ENCODE data around the gene TBC1D22A. TPM values are rescaled to one million over a fixed set of nuclear protein-coding genes. Genes with fewer than 3 reads are reported as not detected.

The TBC1D22A gene
- total and polyA plus RNA-seq, 10 of the 15 experiments (the other 5 are each of a cell fraction or from before 2014, with no cell fraction given): 0.63 to 44.7 (median 27.4) TPM

DNA sequence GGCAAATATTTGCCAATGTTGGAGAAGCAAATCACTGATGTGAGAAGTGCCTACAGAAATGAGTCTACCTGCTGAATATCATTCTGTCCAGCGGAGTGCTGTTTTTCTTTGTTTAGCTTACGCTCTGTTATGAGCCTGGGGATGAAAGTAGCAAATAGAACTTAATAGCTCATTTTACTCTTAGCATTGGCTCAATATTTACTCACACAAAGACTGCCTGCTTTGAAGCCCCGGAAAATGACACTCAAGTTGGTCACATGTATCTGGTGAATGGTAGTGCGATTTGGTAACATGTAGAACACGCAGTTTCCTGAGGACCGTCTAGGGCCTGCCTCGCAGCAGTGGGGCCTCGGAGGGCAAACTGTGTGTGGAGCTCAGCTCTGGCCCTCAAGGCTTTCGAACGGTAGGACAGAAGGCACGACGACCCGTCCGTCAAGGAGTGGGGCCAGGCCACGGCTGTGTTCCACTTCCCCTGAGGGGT lies 38.9 kb downstream of the TBC1D22A start:
- ChIA-PET CTCF (interaction anchor here (0.5 to 9.0 kb wide), 10 partner anchors 16 to 1668 kb away, joined by 3 to 297 read pairs (median 19); partner anchors contain the start of gene TBC1D22A), SMC1A (ENCODE audit: uncharacterized antibody, unreplicated experiment) (interaction anchor here (0.7 to 6.6 kb wide), 7 partner anchors 16 to 44 kb away, joined by 3 to 100 read pairs (median 4); partner anchors contain the start of gene TBC1D22A), RAD21 (ENCODE audit: unreplicated experiment) (interaction anchor here (1.8 to 9.7 kb wide), 4 partner anchors 21 to 238 kb away, joined by 7 to 199 read pairs (median 21); partner anchors contain the start of gene TBC1D22A), POLR2A (interaction anchor here (1.1 kb wide), 1 partner anchor 42 kb away, joined by 5 read pairs; no protein-coding TSS in a partner anchor)
- WGBS (ENCODE audit: insufficient coverage, insufficient replicate concordance, low lambda C conversion rate, missing lambda C conversion rate): 92% methylated on average over 14 of the region's 15 CpGs
- no peaks in the 10 kb centered on the region for H4K20me1 ChIP-seq (ENCODE audit: control insufficient read depth, insufficient read depth)
- no peak overlapping the region for H3K9ac ChIP-seq (ENCODE audit: control insufficient read depth, insufficient read depth, low read length)
- H2AFZ ChIP-seq (ENCODE audit: control insufficient read depth, low read depth, low read length): no peak overlapping the region
- H3K79me2 ChIP-seq (ENCODE audit: control insufficient read depth, insufficient read depth, low read length): peaks cover 7% of the 10 kb centered on the region
- no peaks in the 10 kb centered on the region; the same call in 1 of the 2 replicates for H3K4me1 ChIP-seq (ENCODE audit: control insufficient read depth, insufficient read depth, low read length)
- H3K9me3 ChIP-seq (replicated peaks; ENCODE audit: control insufficient read depth, insufficient read depth, low read length): no peaks in the 10 kb centered on the region
- intact Hi-C loops (cut with micrococcal nuclease; ENCODE audit: unreplicated experiment) (no loop called here), in situ Hi-C loops (cut with MboI) (no loop called here)
- no peak overlapping the region for H3K27ac ChIP-seq (ENCODE audit: control insufficient read depth, insufficient read depth)
- no peak overlapping the region for H3K4me2 ChIP-seq (ENCODE audit: control insufficient read depth, insufficient read depth)
- no peak for DNase-seq (ENCODE audit: low read depth, low spot score)
- H3K4me3 ChIP-seq: no peak overlapping the region
- no peak for FAIRE-seq
- peaks cover 46 to 48% of the 10 kb centered on the region in 2 experiments for H3K36me3 ChIP-seq (ENCODE audit: control insufficient read depth in 2 of 2, insufficient read depth in 2 of 2, low read length in 1 of 2)
- ATAC-seq: no peak
- no peaks in the 10 kb centered on the region for H3K27me3 ChIP-seq (replicated peaks in 1 of 2; ENCODE audit: control insufficient read depth in 2 of 2, insufficient read depth in 2 of 2, low read length in 1 of 2)
- no TSS peak for BruUV-seq (replicated peaks)
- TF ChIP-seq, protein P1, sequence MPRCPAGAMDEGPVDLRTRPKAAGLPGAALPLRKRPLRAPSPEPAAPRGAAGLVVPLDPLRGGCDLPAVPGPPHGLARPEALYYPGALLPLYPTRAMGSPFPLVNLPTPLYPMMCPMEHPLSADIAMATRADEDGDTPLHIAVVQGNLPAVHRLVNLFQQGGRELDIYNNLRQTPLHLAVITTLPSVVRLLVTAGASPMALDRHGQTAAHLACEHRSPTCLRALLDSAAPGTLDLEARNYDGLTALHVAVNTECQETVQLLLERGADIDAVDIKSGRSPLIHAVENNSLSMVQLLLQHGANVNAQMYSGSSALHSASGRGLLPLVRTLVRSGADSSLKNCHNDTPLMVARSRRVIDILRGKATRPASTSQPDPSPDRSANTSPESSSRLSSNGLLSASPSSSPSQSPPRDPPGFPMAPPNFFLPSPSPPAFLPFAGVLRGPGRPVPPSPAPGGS (IDR thresholded peaks at IDR 0.05; ENCODE audit: borderline replicate concordance, insufficient read depth, low read depth, low read length, poor library complexity, severe bottlenecking): no peak
- TF ChIP-seq, protein P2, sequence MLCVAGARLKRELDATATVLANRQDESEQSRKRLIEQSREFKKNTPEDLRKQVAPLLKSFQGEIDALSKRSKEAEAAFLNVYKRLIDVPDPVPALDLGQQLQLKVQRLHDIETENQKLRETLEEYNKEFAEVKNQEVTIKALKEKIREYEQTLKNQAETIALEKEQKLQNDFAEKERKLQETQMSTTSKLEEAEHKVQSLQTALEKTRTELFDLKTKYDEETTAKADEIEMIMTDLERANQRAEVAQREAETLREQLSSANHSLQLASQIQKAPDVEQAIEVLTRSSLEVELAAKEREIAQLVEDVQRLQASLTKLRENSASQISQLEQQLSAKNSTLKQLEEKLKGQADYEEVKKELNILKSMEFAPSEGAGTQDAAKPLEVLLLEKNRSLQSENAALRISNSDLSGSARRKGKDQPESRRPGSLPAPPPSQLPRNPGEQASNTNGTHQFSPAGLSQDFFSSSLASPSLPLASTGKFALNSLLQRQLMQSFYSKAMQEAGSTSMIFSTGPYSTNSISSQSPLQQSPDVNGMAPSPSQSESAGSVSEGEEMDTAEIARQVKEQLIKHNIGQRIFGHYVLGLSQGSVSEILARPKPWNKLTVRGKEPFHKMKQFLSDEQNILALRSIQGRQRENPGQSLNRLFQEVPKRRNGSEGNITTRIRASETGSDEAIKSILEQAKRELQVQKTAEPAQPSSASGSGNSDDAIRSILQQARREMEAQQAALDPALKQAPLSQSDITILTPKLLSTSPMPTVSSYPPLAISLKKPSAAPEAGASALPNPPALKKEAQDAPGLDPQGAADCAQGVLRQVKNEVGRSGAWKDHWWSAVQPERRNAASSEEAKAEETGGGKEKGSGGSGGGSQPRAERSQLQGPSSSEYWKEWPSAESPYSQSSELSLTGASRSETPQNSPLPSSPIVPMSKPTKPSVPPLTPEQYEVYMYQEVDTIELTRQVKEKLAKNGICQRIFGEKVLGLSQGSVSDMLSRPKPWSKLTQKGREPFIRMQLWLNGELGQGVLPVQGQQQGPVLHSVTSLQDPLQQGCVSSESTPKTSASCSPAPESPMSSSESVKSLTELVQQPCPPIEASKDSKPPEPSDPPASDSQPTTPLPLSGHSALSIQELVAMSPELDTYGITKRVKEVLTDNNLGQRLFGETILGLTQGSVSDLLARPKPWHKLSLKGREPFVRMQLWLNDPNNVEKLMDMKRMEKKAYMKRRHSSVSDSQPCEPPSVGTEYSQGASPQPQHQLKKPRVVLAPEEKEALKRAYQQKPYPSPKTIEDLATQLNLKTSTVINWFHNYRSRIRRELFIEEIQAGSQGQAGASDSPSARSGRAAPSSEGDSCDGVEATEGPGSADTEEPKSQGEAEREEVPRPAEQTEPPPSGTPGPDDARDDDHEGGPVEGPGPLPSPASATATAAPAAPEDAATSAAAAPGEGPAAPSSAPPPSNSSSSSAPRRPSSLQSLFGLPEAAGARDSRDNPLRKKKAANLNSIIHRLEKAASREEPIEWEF (IDR thresholded peaks at IDR 0.05; ENCODE audit: insufficient replicate concordance, low read depth, low read length): no peak
- no peak for TF ChIP-seq SIX5 (IDR thresholded peaks at IDR 0.05; ENCODE audit: low read depth, low read length, severe bottlenecking)
- TF ChIP-seq, protein P3, sequence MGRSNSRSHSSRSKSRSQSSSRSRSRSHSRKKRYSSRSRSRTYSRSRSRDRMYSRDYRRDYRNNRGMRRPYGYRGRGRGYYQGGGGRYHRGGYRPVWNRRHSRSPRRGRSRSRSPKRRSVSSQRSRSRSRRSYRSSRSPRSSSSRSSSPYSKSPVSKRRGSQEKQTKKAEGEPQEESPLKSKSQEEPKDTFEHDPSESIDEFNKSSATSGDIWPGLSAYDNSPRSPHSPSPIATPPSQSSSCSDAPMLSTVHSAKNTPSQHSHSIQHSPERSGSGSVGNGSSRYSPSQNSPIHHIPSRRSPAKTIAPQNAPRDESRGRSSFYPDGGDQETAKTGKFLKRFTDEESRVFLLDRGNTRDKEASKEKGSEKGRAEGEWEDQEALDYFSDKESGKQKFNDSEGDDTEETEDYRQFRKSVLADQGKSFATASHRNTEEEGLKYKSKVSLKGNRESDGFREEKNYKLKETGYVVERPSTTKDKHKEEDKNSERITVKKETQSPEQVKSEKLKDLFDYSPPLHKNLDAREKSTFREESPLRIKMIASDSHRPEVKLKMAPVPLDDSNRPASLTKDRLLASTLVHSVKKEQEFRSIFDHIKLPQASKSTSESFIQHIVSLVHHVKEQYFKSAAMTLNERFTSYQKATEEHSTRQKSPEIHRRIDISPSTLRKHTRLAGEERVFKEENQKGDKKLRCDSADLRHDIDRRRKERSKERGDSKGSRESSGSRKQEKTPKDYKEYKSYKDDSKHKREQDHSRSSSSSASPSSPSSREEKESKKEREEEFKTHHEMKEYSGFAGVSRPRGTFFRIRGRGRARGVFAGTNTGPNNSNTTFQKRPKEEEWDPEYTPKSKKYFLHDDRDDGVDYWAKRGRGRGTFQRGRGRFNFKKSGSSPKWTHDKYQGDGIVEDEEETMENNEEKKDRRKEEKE (IDR thresholded peaks at IDR 0.05): no peak
- no peak for TF ChIP-seq CREB1 (IDR thresholded peaks at IDR 0.05; ENCODE audit: low read depth)
- TF ChIP-seq ZNF274 (IDR thresholded peaks at IDR 0.05; ENCODE audit: insufficient read depth, insufficient read length): no peak
- TF ChIP-seq NFYB (IDR thresholded peaks at IDR 0.05; ENCODE audit: insufficient read depth, low read depth, low read length): no peak
- no peak for TF ChIP-seq ZNF384 (IDR thresholded peaks at IDR 0.05; ENCODE audit: borderline replicate concordance, low read depth, low read length)
- TF ChIP-seq ATF7 (IDR thresholded peaks at IDR 0.05; ENCODE audit: low read depth): no peak
- TF ChIP-seq ZZZ3 (IDR thresholded peaks at IDR 0.05; ENCODE audit: control insufficient read depth, insufficient read length, low read depth): no peak
- no peak for TF ChIP-seq RUNX3 (IDR thresholded peaks at IDR 0.05; ENCODE audit: low read length)
- TF ChIP-seq CHD2 (IDR thresholded peaks at IDR 0.05; ENCODE audit: borderline replicate concordance, low read depth, low read length): no peak
- no peak for TF ChIP-seq SMAD1 (IDR thresholded peaks at IDR 0.05; ENCODE audit: low read depth, partially characterized antibody)
- no peak for TF ChIP-seq SRF (IDR thresholded peaks at IDR 0.05; ENCODE audit: low read depth in 2 of 2, low read length in 2 of 2)
- no peak for TF ChIP-seq BCL11A (IDR thresholded peaks at IDR 0.05; ENCODE audit: low read depth, low read length)

Measured in GM12878 (cell line).